ENCODE measurements around the gene C2.
"Not testable (repeated sequence)": the region's sequence is repeated elsewhere in the genome, so short reads cannot be mapped to it uniquely, and the experiment has no call there.

C2 gene

DNA sequence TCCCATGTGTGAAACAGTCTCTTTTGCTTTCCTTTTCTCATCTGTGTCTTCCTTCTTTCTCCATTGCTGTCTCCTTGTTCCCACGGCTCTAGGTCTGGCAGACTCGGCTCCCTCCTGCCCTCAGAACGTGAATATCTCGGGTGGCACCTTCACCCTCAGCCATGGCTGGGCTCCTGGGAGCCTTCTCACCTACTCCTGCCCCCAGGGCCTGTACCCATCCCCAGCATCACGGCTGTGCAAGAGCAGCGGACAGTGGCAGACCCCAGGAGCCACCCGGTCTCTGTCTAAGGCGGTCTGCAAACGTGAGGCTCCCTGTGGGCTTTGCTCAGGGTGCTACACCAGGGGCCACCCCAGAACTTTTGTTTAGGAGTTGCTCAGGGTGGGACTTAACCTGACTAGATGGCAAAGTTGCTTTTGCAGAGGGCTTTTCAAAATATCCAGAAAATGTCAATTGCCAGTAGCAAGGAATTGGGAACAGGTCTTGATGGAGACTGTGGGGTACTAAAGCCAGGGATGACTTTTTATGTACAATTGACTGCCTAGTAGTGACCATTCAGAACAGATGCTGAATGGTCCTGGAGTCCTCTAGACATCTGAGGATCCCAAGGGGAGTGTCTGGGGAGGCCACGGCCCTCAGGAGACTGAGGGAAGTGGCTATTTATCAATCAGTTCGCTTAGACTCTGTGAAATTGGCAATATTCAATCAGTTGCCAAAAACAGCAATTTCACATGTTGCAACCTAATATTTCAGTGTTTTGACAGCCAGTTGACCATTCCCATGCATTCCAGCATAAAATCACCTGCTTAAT, 550 bp downstream of the C2 start:
- DNase-seq (no peak), ATAC-seq (replicated peaks) (no peak)
- H3K36me3 Mint-ChIP-seq: no peaks in the 10 kb centered on the region
- H3K27me3 Mint-ChIP-seq: peaks cover 7 to 9% of the 10 kb centered on the region in 2 donors
- H3K4me3 Mint-ChIP-seq: no peak overlapping the region
- no peaks in the 10 kb centered on the region for H3K9me3 Mint-ChIP-seq
- H3K4me1 Mint-ChIP-seq: no peaks in the 10 kb centered on the region
- no peak overlapping the region for H3K27ac Mint-ChIP-seq

DNA sequence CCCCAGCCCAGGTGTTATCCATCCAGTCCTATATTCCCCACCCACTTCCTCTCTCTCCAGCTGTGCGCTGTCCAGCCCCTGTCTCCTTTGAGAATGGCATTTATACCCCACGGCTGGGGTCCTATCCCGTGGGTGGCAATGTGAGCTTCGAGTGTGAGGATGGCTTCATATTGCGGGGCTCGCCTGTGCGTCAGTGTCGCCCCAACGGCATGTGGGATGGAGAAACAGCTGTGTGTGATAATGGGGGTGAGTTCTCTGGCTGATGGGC, 1.1 kb downstream of the C2 start:
- no peaks in the 10 kb centered on the region for H3K9me3 Mint-ChIP-seq
- H3K36me3 Mint-ChIP-seq: no peaks in the 10 kb centered on the region
- no peak overlapping the region for H3K27ac Mint-ChIP-seq
- DNase-seq (no peak), ATAC-seq (replicated peaks) (no peak)
- H3K4me1 Mint-ChIP-seq: no peaks in the 10 kb centered on the region
- peaks cover 12 to 15% of the 10 kb centered on the region in 2 donors for H3K27me3 Mint-ChIP-seq
- H3K4me3 Mint-ChIP-seq: no peak overlapping the region

DNA sequence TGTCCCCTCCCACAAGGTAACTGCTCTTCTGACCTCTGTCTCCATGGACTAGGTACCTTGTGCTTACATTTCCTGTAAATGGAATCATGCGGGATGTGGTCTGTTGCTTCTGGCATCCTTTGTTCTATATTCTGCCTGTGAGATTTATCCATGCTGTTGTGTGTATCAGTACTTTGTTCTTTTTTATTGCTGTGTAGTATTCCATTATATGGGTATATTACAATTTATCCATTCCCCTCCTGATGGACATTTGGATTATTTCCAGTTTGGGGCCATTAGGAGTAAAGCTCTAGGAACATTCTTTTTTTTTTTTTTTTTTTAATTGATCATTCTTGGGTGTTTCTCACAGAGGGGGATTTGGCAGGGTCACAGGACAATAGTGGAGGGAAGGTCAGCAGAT, 3.4 kb downstream of the C2 start:
- Mint-ChIP-seq H3K4me1 (no peaks in the 10 kb centered on the region), H3K4me3 (no peak overlapping the region), H3K27ac (no peak overlapping the region), H3K9me3 (no peaks in the 10 kb centered on the region), H3K36me3 (no peaks in the 10 kb centered on the region), H3K27me3 (peaks cover 15 to 16% of the 10 kb centered on the region in 2 donors)
- ATAC-seq (replicated peaks): no peak
- no peak for DNase-seq

DNA sequence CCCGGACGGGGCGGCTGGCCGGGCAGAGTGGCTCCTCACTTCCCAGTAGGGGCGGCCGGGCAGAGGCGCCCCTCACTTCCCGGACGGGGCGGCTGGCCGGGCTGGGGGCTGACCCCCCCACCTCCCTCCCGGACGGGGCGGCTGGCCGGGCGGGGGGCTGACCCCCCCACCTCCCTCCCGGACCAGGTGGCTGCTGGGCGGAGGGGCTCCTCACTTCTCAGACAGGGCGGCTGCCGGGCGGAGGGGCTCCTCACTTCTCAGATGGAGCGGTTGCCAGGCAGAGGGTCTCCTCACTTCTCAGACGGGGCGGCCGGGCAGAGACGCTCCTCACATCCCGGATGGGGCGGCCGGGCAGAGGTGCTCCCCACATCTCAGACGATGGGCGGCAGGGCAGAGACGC, 4.6 kb downstream of the C2 start:
- H3K27me3 Mint-ChIP-seq: peaks cover 15 to 16% of the 10 kb centered on the region in 2 donors
- not testable (repeated sequence) for H3K4me1 Mint-ChIP-seq; H3K36me3 Mint-ChIP-seq; H3K9me3 Mint-ChIP-seq; ATAC-seq (replicated peaks); H3K4me3 Mint-ChIP-seq; H3K27ac Mint-ChIP-seq; DNase-seq

DNA sequence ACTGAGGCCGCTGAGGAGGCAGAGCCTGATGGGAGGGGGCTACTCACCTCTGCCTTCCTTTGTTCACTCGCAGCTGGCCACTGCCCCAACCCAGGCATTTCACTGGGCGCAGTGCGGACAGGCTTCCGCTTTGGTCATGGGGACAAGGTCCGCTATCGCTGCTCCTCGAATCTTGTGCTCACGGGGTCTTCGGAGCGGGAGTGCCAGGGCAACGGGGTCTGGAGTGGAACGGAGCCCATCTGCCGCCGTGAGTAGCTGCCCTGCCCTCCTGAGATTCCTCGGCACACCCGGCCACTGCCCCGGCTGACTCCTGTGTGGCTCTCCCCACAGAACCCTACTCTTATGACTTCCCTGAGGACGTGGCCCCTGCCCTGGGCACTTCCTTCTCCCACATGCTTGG, 6.0 kb downstream of the C2 start:
- ATAC-seq (replicated peaks) (no peak), DNase-seq (no peak)
- H3K9me3 Mint-ChIP-seq: no peaks in the 10 kb centered on the region
- peaks cover 9 to 15% of the 10 kb centered on the region in 2 donors for H3K27me3 Mint-ChIP-seq
- no peaks in the 10 kb centered on the region for H3K36me3 Mint-ChIP-seq
- no peak overlapping the region for H3K4me3 Mint-ChIP-seq
- H3K27ac Mint-ChIP-seq: no peak overlapping the region
- no peaks in the 10 kb centered on the region for H3K4me1 Mint-ChIP-seq

DNA sequence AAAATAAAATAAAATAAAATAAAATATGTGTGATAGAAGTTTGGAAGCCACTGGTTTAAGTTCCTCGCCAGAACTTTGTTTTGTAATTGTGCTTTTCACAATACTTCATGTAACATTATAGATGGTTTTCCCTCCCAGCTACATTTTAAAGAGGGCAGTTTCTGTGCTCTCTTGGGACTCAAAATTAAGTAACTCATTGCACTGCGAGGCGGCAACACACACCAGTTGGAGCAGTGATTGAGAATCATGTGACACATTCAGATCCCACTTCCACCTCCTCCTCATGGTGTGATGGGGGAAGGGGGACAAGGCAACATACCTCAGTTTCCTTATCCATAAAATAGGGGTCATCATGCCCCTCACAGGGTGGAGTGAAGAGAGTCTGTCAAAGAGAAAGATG, 7.5 kb downstream of the C2 start:
- no peaks in the 10 kb centered on the region for H3K36me3 Mint-ChIP-seq
- ATAC-seq (replicated peaks): no peak
- H3K27me3 Mint-ChIP-seq: peaks cover 9 to 12% of the 10 kb centered on the region in 2 donors
- no peaks in the 10 kb centered on the region for H3K9me3 Mint-ChIP-seq
- DNase-seq: no peak
- no peaks in the 10 kb centered on the region for H3K4me1 Mint-ChIP-seq
- H3K4me3 Mint-ChIP-seq: no peak overlapping the region
- H3K27ac Mint-ChIP-seq: no peak overlapping the region

DNA sequence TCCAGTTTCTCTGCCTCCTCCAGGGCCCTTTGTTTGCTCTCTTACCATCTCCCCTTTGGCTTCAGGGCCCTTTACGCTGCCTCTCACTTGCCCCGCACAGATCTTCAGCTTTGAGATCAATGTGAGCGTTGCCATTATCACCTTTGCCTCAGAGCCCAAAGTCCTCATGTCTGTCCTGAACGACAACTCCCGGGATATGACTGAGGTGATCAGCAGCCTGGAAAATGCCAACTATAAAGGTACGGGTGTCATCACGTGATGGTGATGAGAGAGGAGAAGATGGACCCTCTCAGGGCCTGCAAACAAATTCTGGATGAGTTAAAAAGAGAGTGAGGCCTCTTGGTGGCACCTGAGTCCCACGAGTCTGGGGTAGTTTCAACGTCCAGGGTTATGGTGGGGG, 8.3 kb downstream of the C2 start:
- Mint-ChIP-seq H3K36me3 (no peaks in the 10 kb centered on the region), H3K27me3 (peaks cover 12 to 15% of the 10 kb centered on the region in 2 donors), H3K4me1 (no peaks in the 10 kb centered on the region), H3K4me3 (no peak overlapping the region), H3K9me3 (no peaks in the 10 kb centered on the region), H3K27ac (no peak overlapping the region)
- DNase-seq (no peak), ATAC-seq (replicated peaks) (no peak)

DNA sequence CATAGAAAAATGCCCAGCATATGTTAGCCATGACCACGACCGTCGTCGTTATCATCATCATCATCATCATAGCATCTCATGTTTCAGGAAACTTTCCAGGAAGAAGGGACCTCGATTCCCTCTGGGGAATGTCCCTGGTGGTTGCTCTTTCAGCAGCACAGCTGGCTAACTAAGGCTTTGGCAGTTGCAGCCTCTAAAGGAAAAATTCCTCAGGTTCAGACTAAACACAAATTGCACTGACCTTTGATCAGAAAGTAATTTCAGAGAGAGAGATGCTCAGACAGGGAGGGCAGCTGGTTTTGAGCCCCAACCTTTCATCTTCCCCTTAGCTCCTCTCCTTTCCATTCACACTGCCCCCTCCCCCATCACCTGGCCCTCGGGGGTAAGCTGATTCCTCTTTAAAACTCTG, 12.7 kb downstream of the C2 start:
- Mint-ChIP-seq H3K27ac (no peak overlapping the region), H3K9me3 (no peaks in the 10 kb centered on the region), H3K27me3 (peaks cover 23 to 38% of the 10 kb centered on the region in 2 donors), H3K36me3 (no peaks in the 10 kb centered on the region), H3K4me1 (peaks cover 0 to 2% of the 10 kb centered on the region in 2 donors), H3K4me3 (no peak overlapping the region)
- no peak for ATAC-seq (replicated peaks)
- DNase-seq: no peak

DNA sequence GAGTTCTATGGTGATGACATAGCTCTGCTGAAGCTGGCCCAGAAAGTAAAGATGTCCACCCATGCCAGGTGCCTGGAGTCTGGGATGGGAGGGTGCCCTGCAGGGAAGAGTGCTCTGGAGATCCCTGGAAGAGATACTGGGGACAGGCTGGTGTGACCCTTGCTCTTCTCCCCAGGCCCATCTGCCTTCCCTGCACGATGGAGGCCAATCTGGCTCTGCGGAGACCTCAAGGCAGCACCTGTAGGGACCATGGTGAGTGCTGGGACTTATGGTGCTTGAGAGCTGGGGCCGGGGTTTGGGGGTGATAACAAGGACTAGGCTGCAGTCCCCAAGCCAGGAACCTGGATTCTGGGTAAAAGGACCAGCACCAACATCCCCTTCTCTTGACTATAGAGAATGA, 16.2 kb downstream of the C2 start:
- Mint-ChIP-seq H3K9me3 (no peaks in the 10 kb centered on the region), H3K27ac (no peak overlapping the region), H3K4me1 (peaks cover 0 to 8% of the 10 kb centered on the region in 2 donors), H3K4me3 (no peak overlapping the region), H3K36me3 (no peaks in the 10 kb centered on the region), H3K27me3 (peaks cover 27 to 41% of the 10 kb centered on the region in 2 donors)
- ATAC-seq (replicated peaks) (no peak), DNase-seq (no peak)

DNA sequence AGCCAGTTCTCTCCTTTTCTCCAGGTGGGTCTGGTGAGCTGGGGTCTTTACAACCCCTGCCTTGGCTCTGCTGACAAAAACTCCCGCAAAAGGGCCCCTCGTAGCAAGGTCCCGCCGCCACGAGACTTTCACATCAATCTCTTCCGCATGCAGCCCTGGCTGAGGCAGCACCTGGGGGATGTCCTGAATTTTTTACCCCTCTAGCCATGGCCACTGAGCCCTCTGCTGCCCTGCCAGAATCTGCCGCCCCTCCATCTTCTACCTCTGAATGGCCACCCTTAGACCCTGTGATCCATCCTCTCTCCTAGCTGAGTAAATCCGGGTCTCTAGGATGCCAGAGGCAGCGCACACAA, 17.6 kb downstream of the C2 start:
- H3K27ac Mint-ChIP-seq: no peak overlapping the region
- H3K27me3 Mint-ChIP-seq: peaks cover 27 to 41% of the 10 kb centered on the region in 2 donors
- H3K4me1 Mint-ChIP-seq: peaks cover 0 to 8% of the 10 kb centered on the region in 2 donors
- H3K36me3 Mint-ChIP-seq: peaks cover 0 to 3% of the 10 kb centered on the region in 2 donors
- H3K4me3 Mint-ChIP-seq: no peak overlapping the region
- H3K9me3 Mint-ChIP-seq: no peaks in the 10 kb centered on the region
- ATAC-seq (replicated peaks): no peak
- no peak for DNase-seq

DNA sequence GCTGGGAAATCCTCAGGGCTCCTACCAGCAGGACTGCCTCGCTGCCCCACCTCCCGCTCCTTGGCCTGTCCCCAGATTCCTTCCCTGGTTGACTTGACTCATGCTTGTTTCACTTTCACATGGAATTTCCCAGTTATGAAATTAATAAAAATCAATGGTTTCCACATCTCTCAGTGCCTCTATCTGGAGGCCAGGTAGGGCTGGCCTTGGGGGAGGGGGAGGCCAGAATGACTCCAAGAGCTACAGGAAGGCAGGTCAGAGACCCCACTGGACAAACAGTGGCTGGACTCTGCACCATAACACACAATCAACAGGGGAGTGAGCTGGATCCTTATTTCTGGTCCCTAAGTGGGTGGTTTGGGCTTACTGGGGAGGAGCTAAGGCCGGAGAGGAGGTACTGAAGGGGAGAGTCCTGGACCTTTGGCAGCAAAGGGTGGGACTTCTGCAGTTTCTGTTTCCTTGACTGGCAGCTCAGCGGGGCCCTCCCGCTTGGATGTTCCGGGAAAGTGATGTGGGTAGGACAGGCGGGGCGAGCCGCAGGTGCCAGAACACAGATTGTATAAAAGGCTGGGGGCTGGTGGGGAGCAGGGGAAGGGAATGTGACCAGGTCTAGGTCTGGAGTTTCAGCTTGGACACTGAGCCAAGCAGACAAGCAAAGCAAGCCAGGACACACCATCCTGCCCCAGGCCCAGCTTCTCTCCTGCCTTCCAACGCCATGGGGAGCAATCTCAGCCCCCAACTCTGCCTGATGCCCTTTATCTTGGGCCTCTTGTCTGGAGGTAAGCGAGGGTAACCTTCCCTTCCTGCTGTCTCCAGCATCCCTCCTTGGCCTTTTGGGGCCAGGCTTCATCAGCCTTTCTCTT, 18.2 kb downstream of the C2 start, which contains the start of gene CFB:
CFB (plus strand) TSS at position 589 of the 863 bp plus-strand sequence; CDS start at position 716, 127 bp downstream.
- H3K36me3 Mint-ChIP-seq: peaks cover 0 to 4% of the 10 kb centered on the region in 2 donors
- no peak within 1 kb of the TSS for H3K4me3 Mint-ChIP-seq
- peaks cover 0 to 8% of the 10 kb centered on the region in 2 donors for H3K4me1 Mint-ChIP-seq
- no peak for DNase-seq
- peak; percentile 35 to 38 for ATAC-seq (replicated peaks)
- no peak within 1 kb of the TSS for H3K27ac Mint-ChIP-seq
- H3K27me3 Mint-ChIP-seq: peaks cover 27 to 36% of the 10 kb centered on the region in 2 donors
- H3K9me3 Mint-ChIP-seq: no peaks in the 10 kb centered on the region

DNA sequence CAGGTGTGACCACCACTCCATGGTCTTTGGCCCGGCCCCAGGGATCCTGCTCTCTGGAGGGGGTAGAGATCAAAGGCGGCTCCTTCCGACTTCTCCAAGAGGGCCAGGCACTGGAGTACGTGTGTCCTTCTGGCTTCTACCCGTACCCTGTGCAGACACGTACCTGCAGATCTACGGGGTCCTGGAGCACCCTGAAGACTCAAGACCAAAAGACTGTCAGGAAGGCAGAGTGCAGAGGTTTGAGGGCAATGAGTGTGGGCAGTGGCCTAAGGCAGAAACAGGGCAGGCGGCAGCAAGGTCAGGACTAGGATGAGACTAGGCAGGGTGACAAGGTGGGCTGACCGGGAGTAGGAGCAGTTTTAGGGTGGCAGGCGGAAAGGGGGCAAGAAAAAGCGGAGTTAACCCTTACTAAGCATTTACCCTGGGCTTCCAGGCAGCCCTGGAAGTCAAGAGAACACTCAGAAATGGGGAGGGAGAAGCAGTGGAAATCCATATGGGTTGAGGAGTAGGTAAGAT, 18.9 kb downstream of the C2 start:
- Mint-ChIP-seq H3K36me3 (peaks cover 0 to 10% of the 10 kb centered on the region in 2 donors), H3K27me3 (peaks cover 27 to 36% of the 10 kb centered on the region in 2 donors), H3K9me3 (no peaks in the 10 kb centered on the region), H3K27ac (no peak overlapping the region), H3K4me1 (peaks cover 0 to 8% of the 10 kb centered on the region in 2 donors), H3K4me3 (no peak overlapping the region)
- DNase-seq: no peak
- ATAC-seq (replicated peaks): no peak

DNA sequence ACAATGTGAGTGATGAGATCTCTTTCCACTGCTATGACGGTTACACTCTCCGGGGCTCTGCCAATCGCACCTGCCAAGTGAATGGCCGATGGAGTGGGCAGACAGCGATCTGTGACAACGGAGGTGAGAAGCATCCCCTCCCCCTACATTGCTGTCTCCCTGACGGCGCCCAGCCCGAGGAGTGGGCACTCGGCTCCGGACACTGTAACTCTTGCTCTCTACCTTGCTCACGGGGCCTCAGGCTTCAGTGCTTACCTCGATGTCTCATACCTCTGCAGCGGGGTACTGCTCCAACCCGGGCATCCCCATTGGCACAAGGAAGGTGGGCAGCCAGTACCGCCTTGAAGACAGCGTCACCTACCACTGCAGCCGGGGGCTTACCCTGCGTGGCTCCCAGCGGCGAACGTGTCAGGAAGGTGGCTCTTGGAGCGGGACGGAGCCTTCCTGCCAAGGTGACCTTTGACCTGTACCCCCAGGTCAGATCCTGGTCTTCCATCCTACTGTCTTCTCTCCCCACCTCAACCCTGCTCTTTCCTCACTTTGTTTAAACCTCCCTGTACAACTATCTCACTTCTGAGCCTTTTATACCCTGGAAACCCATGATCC, 19.7 kb downstream of the C2 start:
- no peak overlapping the region for H3K27ac Mint-ChIP-seq
- no peak for DNase-seq
- peaks cover 0 to 8% of the 10 kb centered on the region in 2 donors for H3K4me1 Mint-ChIP-seq
- peaks cover 0 to 10% of the 10 kb centered on the region in 2 donors for H3K36me3 Mint-ChIP-seq
- H3K27me3 Mint-ChIP-seq: peaks cover 25 to 33% of the 10 kb centered on the region in 2 donors
- ATAC-seq (replicated peaks): no peak
- H3K4me3 Mint-ChIP-seq: no peak overlapping the region
- H3K9me3 Mint-ChIP-seq: no peaks in the 10 kb centered on the region

DNA sequence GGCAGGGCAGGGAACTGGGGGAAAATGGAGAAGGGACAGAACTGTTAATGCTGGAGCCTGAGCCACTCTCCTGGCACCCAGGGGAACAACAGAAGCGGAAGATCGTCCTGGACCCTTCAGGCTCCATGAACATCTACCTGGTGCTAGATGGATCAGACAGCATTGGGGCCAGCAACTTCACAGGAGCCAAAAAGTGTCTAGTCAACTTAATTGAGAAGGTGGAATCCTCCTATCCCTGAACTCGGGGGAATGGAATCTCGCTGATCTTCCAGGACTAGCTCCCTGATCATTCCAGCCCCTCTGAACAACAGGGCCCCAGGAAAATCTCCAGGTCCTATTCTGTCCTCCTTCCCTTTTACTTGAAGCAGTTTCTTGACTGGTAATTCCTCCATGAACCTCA, 20.3 kb downstream of the C2 start:
- DNase-seq: no peak
- peak overlapping the region; percentile 3 for H3K27ac Mint-ChIP-seq
- no peaks in the 10 kb centered on the region for H3K9me3 Mint-ChIP-seq
- peaks cover 0 to 8% of the 10 kb centered on the region in 2 donors for H3K4me1 Mint-ChIP-seq
- H3K4me3 Mint-ChIP-seq: no peak overlapping the region
- peaks cover 3 to 13% of the 10 kb centered on the region in 2 donors for H3K36me3 Mint-ChIP-seq
- H3K27me3 Mint-ChIP-seq: peaks cover 19 to 26% of the 10 kb centered on the region in 2 donors
- no peak for ATAC-seq (replicated peaks)

Measured in stimulated activated naive B cell treated with anti-CD40 and anti-IgM and Interleukin-4, amounts not matched to agents 10 μg/mL and 1 μg/mL and 100 μg/mL, for 72 hours (primary cell).